ENCODE data around the gene PPP1R15A. TPM values are rescaled to one million over a fixed set of nuclear protein-coding genes. Genes with fewer than 3 reads are reported as not detected.

Gene PPP1R15A
- total RNA-seq, 1 experiment from 2014 or later = 83.3 TPM

DNA sequence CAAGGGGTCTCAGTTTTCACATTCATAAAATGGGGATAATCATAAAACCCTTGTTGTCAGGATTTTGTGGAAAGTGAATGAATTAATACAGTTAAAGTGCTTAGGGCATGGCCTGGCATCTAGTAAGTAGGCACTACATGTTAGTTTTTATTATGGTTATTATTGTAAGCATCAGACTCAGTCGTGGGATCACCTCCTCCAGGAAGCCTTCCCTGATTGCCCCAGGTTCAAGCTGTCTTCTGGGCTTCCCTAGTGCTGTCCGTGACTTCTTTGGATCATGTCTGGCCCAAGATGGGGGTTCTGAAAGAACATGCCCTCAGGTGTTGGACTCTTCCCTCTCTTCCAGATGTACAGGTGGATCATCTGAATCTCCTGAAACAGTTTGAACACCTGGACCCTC lies 38.6 kb downstream of the PPP1R15A start:
- BruUV-seq (replicated peaks) = no TSS peak
- CTCF ChIA-PET = no interaction called here
- Histone ChIP-seq H3K27me3 (replicated peaks; ENCODE audit: control insufficient read depth, insufficient read depth, low read length) (no peaks in the 10 kb centered on the region), H3K36me3 (ENCODE audit: control insufficient read depth, insufficient read depth, low read length) (peaks cover 8% of the 10 kb centered on the region), H3K9me3 (no peaks in the 10 kb centered on the region), H3K4me1 (peaks cover 16% of the 10 kb centered on the region), H3K4me3 (ENCODE audit: low read depth, low read length) (no peak overlapping the region)
- Mint-ChIP-seq H3K27me3 (ENCODE audit: insufficient read depth, unreplicated experiment) (no peaks in the 10 kb centered on the region), H3K4me1 (ENCODE audit: low read depth, unreplicated experiment) (peaks cover 11% of the 10 kb centered on the region), H3K36me3 (ENCODE audit: insufficient read depth, unreplicated experiment) (peaks cover 66% of the 10 kb centered on the region), H3K4me3 (ENCODE audit: unreplicated experiment) (no peak overlapping the region), H3K27ac (ENCODE audit: unreplicated experiment) (no peak overlapping the region), H3K9me3 (ENCODE audit: unreplicated experiment) (no peaks in the 10 kb centered on the region)
- TF ChIP-seq, protein P1, sequence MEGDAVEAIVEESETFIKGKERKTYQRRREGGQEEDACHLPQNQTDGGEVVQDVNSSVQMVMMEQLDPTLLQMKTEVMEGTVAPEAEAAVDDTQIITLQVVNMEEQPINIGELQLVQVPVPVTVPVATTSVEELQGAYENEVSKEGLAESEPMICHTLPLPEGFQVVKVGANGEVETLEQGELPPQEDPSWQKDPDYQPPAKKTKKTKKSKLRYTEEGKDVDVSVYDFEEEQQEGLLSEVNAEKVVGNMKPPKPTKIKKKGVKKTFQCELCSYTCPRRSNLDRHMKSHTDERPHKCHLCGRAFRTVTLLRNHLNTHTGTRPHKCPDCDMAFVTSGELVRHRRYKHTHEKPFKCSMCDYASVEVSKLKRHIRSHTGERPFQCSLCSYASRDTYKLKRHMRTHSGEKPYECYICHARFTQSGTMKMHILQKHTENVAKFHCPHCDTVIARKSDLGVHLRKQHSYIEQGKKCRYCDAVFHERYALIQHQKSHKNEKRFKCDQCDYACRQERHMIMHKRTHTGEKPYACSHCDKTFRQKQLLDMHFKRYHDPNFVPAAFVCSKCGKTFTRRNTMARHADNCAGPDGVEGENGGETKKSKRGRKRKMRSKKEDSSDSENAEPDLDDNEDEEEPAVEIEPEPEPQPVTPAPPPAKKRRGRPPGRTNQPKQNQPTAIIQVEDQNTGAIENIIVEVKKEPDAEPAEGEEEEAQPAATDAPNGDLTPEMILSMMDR (IDR thresholded peaks at IDR 0.05; ENCODE audit: insufficient read depth in 1 of 2, low read depth in 1 of 2, low read length in 1 of 2, severe bottlenecking in 1 of 2, unreplicated experiment in 1 of 2) = no peak
- POLR2A ChIA-PET = interaction anchor here (0.7 kb wide), 1 partner anchor 58 kb away, joined by 5 read pairs; no protein-coding TSS in a partner anchor
- intact Hi-C loops (cut with micrococcal nuclease; ENCODE audit: unreplicated experiment) = no loop called here
- DNase-seq = no peak

DNA sequence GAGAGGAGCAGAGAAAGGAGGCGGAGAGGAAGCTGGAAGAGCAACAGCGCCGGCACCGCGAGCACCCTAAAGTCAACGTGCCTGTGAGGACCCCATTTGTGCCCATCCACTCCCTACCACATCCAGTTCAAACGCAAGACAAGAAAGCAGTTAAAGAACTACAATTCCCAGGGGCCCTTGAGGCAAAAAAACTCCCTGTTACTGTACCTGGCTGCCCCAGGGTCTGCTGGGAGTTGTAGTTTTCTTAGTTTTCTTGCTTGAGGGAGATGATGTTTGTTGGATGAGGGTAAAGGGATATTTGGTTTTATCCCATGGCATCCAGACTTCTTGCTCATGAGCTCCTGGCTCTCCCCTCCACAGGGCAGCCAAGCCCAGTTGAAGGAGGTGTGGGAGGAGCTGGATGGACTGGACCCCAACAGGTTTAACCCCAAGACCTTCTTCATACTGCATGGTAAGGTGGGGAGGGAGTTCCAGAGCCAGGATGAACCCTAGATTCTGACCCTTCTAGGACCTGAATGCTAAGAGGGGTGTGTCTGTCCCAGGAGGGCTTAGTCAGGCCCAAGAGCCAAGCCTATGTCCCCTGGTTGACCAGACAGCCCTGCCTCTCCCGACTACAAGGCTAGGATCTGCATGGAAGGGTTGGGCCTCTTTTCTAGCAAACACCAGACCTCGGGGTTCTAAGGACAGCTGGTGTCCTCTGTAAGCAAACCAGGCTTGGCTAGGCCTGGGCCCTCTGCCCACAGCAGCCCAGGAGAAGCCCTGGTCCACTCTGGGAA lies 41.1 kb downstream of the PPP1R15A start:
- no peak overlapping the region for H3K4me3 Mint-ChIP-seq (ENCODE audit: unreplicated experiment)
- BruUV-seq (replicated peaks) = no TSS peak
- Histone ChIP-seq H3K36me3 (ENCODE audit: control insufficient read depth, insufficient read depth, low read length) (peaks cover 9% of the 10 kb centered on the region), H3K9me3 (no peaks in the 10 kb centered on the region), H3K27me3 (replicated peaks; ENCODE audit: control insufficient read depth, insufficient read depth, low read length) (no peaks in the 10 kb centered on the region), H3K4me3 (ENCODE audit: low read depth, low read length) (no peak overlapping the region), H3K4me1 (peaks cover 5% of the 10 kb centered on the region)
- intact Hi-C loops (cut with micrococcal nuclease; ENCODE audit: unreplicated experiment) = no loop called here
- peaks cover 50% of the 10 kb centered on the region for H3K36me3 Mint-ChIP-seq (ENCODE audit: insufficient read depth, unreplicated experiment)
- ChIA-PET CTCF (no interaction called here), POLR2A (no interaction called here)
- TF ChIP-seq, protein P1 (IDR thresholded peaks at IDR 0.05; ENCODE audit: insufficient read depth in 1 of 2, low read depth in 1 of 2, low read length in 1 of 2, severe bottlenecking in 1 of 2, unreplicated experiment in 1 of 2) = no peak
- DNase-seq = peak in 1 of 2 experiments; percentile 43
- no peak overlapping the region for H3K27ac Mint-ChIP-seq (ENCODE audit: unreplicated experiment)
- H3K4me1 Mint-ChIP-seq (ENCODE audit: low read depth, unreplicated experiment) = peaks cover 2% of the 10 kb centered on the region
- H3K27me3 Mint-ChIP-seq (ENCODE audit: insufficient read depth, unreplicated experiment) = no peaks in the 10 kb centered on the region
- H3K9me3 Mint-ChIP-seq (ENCODE audit: unreplicated experiment) = no peaks in the 10 kb centered on the region

DNA sequence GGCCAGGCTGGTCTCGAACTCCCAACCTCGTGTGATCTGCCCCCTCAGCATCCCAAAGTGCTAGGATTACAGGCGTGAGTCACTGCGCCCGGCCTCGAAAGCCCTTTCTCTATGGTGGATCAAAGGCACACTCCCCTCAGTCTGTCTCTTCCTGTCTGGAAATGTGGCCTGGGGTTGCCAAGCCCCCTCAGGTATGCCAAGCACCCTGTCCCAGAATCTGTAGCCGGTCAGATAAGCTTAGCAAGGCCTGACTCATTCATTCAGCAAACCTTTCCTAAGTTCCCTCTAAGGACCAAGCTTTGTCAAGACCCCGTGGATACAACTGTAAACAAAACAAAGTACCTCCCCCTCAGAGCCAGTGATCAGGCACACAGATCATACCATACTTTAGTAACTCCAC lies 42.0 kb downstream of the PPP1R15A start:
- CTCF ChIA-PET = no interaction called here
- intact Hi-C loops (cut with micrococcal nuclease; ENCODE audit: unreplicated experiment) = no loop called here
- peaks cover 10% of the 10 kb centered on the region for H3K36me3 ChIP-seq (ENCODE audit: control insufficient read depth, insufficient read depth, low read length)

More for the DNA sequence above, 42.0 kb downstream of the PPP1R15A start:
- no peak for DNase-seq
- no peaks in the 10 kb centered on the region for H3K9me3 ChIP-seq
- H3K4me1 Mint-ChIP-seq (ENCODE audit: low read depth, unreplicated experiment) = no peaks in the 10 kb centered on the region
- peaks cover 42% of the 10 kb centered on the region for H3K36me3 Mint-ChIP-seq (ENCODE audit: insufficient read depth, unreplicated experiment)
- no peak overlapping the region for H3K4me3 Mint-ChIP-seq (ENCODE audit: unreplicated experiment)
- no peaks in the 10 kb centered on the region for H3K9me3 Mint-ChIP-seq (ENCODE audit: unreplicated experiment)
- H3K27me3 ChIP-seq (replicated peaks; ENCODE audit: control insufficient read depth, insufficient read depth, low read length) = no peaks in the 10 kb centered on the region
- no peak overlapping the region for H3K4me3 ChIP-seq (ENCODE audit: low read depth, low read length)
- no peaks in the 10 kb centered on the region for H3K27me3 Mint-ChIP-seq (ENCODE audit: insufficient read depth, unreplicated experiment)
- no peak overlapping the region for H3K27ac Mint-ChIP-seq (ENCODE audit: unreplicated experiment)
- H3K4me1 ChIP-seq = no peaks in the 10 kb centered on the region
- POLR2A ChIA-PET = no interaction called here
- no TSS peak for BruUV-seq (replicated peaks)
- TF ChIP-seq, protein P1 (IDR thresholded peaks at IDR 0.05; ENCODE audit: insufficient read depth in 1 of 2, low read depth in 1 of 2, low read length in 1 of 2, severe bottlenecking in 1 of 2, unreplicated experiment in 1 of 2) = no peak

Data from Caco-2 (cell line).